CD4-positive, alpha-beta T cell (primary cell): ENCODE results near the gene UBP1. TPM values are rescaled to one million over a fixed set of nuclear protein-coding genes. Genes with fewer than 3 reads are reported as not detected.
A peak's percentile ranks its signal among the peaks of the same experiment; 100 is the strongest.

Experiments used
- ATAC-seq: fragments of 200-7000 bp; cut with Tn5 transposase; one replicate; pipeline ENCODE4 v1.10.0; 2022; ENCODE audit warnings: mild to moderate bottlenecking; ENCODE audit not compliant: poor library complexity
- CTCF ChIA-PET: fragments of 350-600 bp; sonication (Branson Sonifier 250); formaldehyde crosslinking; loops from one replicate; lab custom pipeline; 2021; ENCODE audit warnings: antibody characterized with exemption, inconsistent platforms; lab: Charles Lee
- POLR2A ChIA-PET: fragments of 350-600 bp; sonication (Branson Sonifier 250); formaldehyde crosslinking; loops from one replicate; lab custom pipeline; 2021; ENCODE audit warnings: antibody characterized with exemption, inconsistent platforms; lab: Charles Lee
- DNase-seq, 14 experiments: peaks; one replicate each; pipeline ENCODE4 v3.0.0-alpha.2; 2013 to 2020; ENCODE audit warnings: mixed read lengths in 2 of 14
- H3K27ac ChIP-seq, 2 donors: one replicate each; pipeline versions ENCODE4 v1.5.1 to v1.7.0; 2013; ENCODE audit warnings: low read length in 2 of 2, low read depth in 1 of 2, mild to moderate bottlenecking in 1 of 2
- H3K27me3 ChIP-seq, 2 experiments: 1 replicate in 1 of 2; 2 replicates in 1 of 2; pipeline versions ENCODE4 v1.6.1 to v1.7.0; 2013; ENCODE audit warnings: low read length in 2 of 2, control low read depth in 1 of 2, mild to moderate bottlenecking in 1 of 2, moderate library complexity in 1 of 2; ENCODE audit not compliant: insufficient read depth in 2 of 2, control insufficient read depth in 1 of 2
- H3K36me3 ChIP-seq: one replicate; pipeline ENCODE4 v1.6.1; 2013; ENCODE audit warnings: low read length, control low read depth; ENCODE audit not compliant: insufficient read depth
- H3K4me1 ChIP-seq: one replicate; pipeline ENCODE4 v1.6.1; 2013; ENCODE audit warnings: low read length, control low read depth; ENCODE audit not compliant: insufficient read depth
- H3K4me3 ChIP-seq: one replicate; pipeline ENCODE4 v1.5.1; 2013; ENCODE audit warnings: mild to moderate bottlenecking, low read length, moderate library complexity
- H3K9me3 ChIP-seq, 2 experiments: 1 replicate in 1 of 2; 2 replicates in 1 of 2; pipeline versions ENCODE4 v1.6.1 to v1.7.0; 2013; ENCODE audit warnings: low read length in 2 of 2, mild to moderate bottlenecking in 2 of 2, control low read depth in 1 of 2, moderate library complexity in 1 of 2; ENCODE audit not compliant: control insufficient read depth in 1 of 2, insufficient read depth in 1 of 2
- H3K27ac Mint-ChIP-seq: one replicate; pipeline ENCODE4 v1.8.0; 2020; ENCODE audit warnings: mixed read lengths
- H3K27me3 Mint-ChIP-seq: one replicate; pipeline ENCODE4 v1.8.0; 2021; ENCODE audit warnings: mixed read lengths
- H3K36me3 Mint-ChIP-seq: one replicate; pipeline ENCODE4 v1.8.0; 2021; ENCODE audit warnings: low read depth, mixed read lengths
- H3K4me1 Mint-ChIP-seq: one replicate; pipeline ENCODE4 v1.8.0; 2021; ENCODE audit warnings: low read depth, mixed read lengths
- H3K4me3 Mint-ChIP-seq: one replicate; pipeline ENCODE4 v1.8.0; 2020; ENCODE audit warnings: mild to moderate bottlenecking, mixed read lengths
- H3K9me3 Mint-ChIP-seq: one replicate; pipeline ENCODE4 v1.8.0; 2020; ENCODE audit warnings: mixed read lengths
- intact Hi-C, 2 experiments: fragments of 100-400 bp; cut with DNase I in 1 of 2; cut with micrococcal nuclease in 1 of 2; formaldehyde crosslinking; loops; one replicate each; pipeline versions ENCODE4 v1.15.1 to v1.9.0; 2023 to 2025; cut with DNase I, micrococcal nuclease
- total RNA-seq, 174 experiments: library from RNA in 2 of 174; stranded (reverse) in 2 of 174; gene quantifications; one replicate each; pipeline ENCODE4 v1.2.3 and lab custom pipeline; 2021 to 2026
- TF ChIP-seq, protein P1 (sequence below): fragments of 200-600 bp; IDR thresholded peaks from one replicate; pipeline ENCODE4 v1.8.0; 2022; ENCODE audit warnings: antibody characterized with exemption, mild to moderate bottlenecking

Gene UBP1
- total RNA-seq, 2 experiments from 2014 or later = 59.5 to 61.6 TPM

GRCh38 chr3:33402936-33403335, 37.3 kb downstream of the UBP1 start:
- no peak for DNase-seq
- TF ChIP-seq, protein P1, sequence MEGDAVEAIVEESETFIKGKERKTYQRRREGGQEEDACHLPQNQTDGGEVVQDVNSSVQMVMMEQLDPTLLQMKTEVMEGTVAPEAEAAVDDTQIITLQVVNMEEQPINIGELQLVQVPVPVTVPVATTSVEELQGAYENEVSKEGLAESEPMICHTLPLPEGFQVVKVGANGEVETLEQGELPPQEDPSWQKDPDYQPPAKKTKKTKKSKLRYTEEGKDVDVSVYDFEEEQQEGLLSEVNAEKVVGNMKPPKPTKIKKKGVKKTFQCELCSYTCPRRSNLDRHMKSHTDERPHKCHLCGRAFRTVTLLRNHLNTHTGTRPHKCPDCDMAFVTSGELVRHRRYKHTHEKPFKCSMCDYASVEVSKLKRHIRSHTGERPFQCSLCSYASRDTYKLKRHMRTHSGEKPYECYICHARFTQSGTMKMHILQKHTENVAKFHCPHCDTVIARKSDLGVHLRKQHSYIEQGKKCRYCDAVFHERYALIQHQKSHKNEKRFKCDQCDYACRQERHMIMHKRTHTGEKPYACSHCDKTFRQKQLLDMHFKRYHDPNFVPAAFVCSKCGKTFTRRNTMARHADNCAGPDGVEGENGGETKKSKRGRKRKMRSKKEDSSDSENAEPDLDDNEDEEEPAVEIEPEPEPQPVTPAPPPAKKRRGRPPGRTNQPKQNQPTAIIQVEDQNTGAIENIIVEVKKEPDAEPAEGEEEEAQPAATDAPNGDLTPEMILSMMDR = no peak
- Mint-ChIP-seq H3K4me3 (no peak overlapping the region), H3K4me1 (no peaks in the 10 kb centered on the region), H3K36me3 (peaks cover 84% of the 10 kb centered on the region), H3K27ac (peak overlapping the region; percentile 8), H3K9me3 (no peaks in the 10 kb centered on the region), H3K27me3 (no peaks in the 10 kb centered on the region)
- POLR2A ChIA-PET = no interaction called here
- H3K36me3 ChIP-seq = peaks cover 89% of the 10 kb centered on the region
- CTCF ChIA-PET = no interaction called here
- no peak overlapping the region for H3K27ac ChIP-seq
- no peaks in the 10 kb centered on the region for H3K9me3 ChIP-seq
- no peak for ATAC-seq
- no peaks in the 10 kb centered on the region for H3K27me3 ChIP-seq
- no peaks in the 10 kb centered on the region for H3K4me1 ChIP-seq
- H3K4me3 ChIP-seq = no peak overlapping the region
- intact Hi-C loops = no loop called here

DNA sequence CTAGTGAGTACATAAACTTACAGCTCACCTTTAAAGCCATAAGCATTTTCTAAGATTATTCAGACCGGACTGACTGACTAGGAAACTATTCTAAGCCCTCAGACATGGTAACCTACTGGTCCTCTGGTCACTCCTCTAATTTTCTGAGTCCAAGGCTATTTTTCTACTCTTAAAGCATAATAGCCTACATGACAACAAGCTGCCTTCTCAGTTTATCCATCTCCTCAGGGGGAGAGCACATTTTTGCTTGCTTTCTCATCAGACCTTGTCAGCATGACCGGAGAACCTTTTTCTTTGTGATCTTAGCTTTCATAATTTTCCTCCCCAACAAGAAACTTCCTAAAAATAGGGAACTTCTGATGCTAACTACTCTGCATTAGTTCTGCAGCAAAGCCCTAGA, 38.4 kb downstream of the UBP1 start:
- H3K4me1 ChIP-seq = no peaks in the 10 kb centered on the region
- TF ChIP-seq, protein P1 = no peak
- H3K4me1 Mint-ChIP-seq = no peaks in the 10 kb centered on the region
- ChIA-PET CTCF (no interaction called here), POLR2A (no interaction called here)
- no peaks in the 10 kb centered on the region for H3K27me3 Mint-ChIP-seq
- H3K4me3 Mint-ChIP-seq = no peak overlapping the region
- no peak overlapping the region for H3K27ac Mint-ChIP-seq
- intact Hi-C loops = no loop called here
- DNase-seq (no peak), ATAC-seq (no peak)
- H3K27ac ChIP-seq = no peak overlapping the region
- H3K36me3 ChIP-seq = peaks cover 89% of the 10 kb centered on the region
- no peaks in the 10 kb centered on the region for H3K9me3 ChIP-seq
- no peaks in the 10 kb centered on the region for H3K27me3 ChIP-seq
- H3K36me3 Mint-ChIP-seq = peaks cover 84% of the 10 kb centered on the region
- H3K9me3 Mint-ChIP-seq = no peaks in the 10 kb centered on the region
- no peak overlapping the region for H3K4me3 ChIP-seq

GRCh38 chr3:33398410-33398809, 41.8 kb downstream of the UBP1 start:
- Mint-ChIP-seq H3K36me3 (peaks cover 93% of the 10 kb centered on the region), H3K4me1 (no peaks in the 10 kb centered on the region), H3K27ac (no peak overlapping the region), H3K9me3 (no peaks in the 10 kb centered on the region), H3K4me3 (no peak overlapping the region), H3K27me3 (no peaks in the 10 kb centered on the region)
- CTCF ChIA-PET = no interaction called here
- no peak for ATAC-seq
- Histone ChIP-seq H3K4me1 (no peaks in the 10 kb centered on the region), H3K4me3 (no peak overlapping the region), H3K27ac (no peak overlapping the region), H3K9me3 (no peaks in the 10 kb centered on the region), H3K27me3 (no peaks in the 10 kb centered on the region), H3K36me3 (peaks cover 95% of the 10 kb centered on the region)
- no peak for DNase-seq
- POLR2A ChIA-PET = no interaction called here
- intact Hi-C loops = no loop called here
- TF ChIP-seq, protein P1 = no peak
